Measurements from ENCODE around the gene TPPP. TPM values are rescaled to one million over a fixed set of nuclear protein-coding genes. Genes with fewer than 3 reads are reported as not detected.
A peak's percentile ranks its signal among the peaks of the same experiment; 100 is the strongest.

The TPPP gene
- total RNA-seq, 1 donor from 2014 or later, result 21.6 TPM

DNA sequence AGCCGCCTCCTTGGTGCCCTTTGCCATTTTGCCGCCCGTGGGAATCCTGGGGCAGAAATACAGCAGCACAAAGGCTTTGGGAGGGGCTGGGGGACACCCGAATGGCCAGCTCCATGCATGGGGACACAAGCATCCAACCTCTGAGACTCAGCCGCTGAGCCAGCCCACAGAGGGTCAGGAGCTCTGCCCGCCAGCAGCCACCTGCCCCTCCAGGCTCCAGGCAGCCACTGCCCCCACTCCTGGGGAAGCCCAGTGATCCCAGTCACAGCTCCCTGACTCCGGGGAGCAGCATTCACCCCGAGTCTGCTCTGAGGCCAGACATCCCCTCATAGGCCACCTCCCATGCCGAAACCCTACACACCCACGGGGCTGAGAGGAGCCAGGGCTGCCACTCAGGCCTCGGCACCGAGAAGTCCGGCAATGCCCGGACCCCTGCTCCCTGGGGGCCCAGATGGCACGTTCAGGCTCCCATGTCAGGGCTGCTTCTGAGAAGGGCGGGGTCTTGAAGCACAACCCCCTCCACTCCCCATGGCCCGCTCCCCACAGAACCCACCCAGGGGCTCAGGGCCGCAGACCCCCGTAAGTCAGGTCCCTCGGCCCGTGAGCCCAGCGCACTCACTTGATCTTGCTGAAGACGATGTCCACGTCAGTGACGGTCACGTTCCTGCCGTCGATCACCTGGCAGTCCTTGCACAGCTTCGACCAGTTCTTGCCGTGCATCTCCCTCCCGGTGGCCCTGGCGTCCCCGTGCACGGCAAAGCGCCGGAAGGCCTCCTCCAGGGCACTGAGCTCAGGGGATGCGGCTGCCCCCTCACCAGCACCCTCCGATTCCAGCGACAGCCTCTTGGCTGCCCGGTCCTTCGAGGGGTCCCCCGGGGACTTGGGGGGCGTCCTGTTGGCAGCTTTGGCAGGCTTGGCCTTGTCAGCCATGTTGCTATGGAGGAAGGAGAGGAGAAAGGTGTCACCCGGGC, 15.7 kb downstream of the TPPP start:
- H3K27me3 ChIP-seq (ENCODE audit: low read depth), result no peaks in the 10 kb centered on the region
- no peak overlapping the region for H3K27ac ChIP-seq (replicated peaks)
- H3K4me1 ChIP-seq, result peaks cover 34% of the 10 kb centered on the region
- H3K4me3 ChIP-seq, result no peak overlapping the region
- TF ChIP-seq CTCF (IDR thresholded peaks at IDR 0.05; ENCODE audit: borderline replicate concordance), result no peak
- no peaks in the 10 kb centered on the region for H3K9me3 ChIP-seq (replicated peaks)
- DNase-seq, result peak; percentile 7
- intact Hi-C loops (cut with micrococcal nuclease), result no loop called here
- no peaks in the 10 kb centered on the region for H3K36me3 ChIP-seq

GRCh38 chr5:676699-677076, 16.5 kb downstream of the TPPP start:
- Histone ChIP-seq H3K4me1 (peaks cover 42% of the 10 kb centered on the region), H3K4me3 (no peak overlapping the region), H3K27ac (replicated peaks) (no peak overlapping the region), H3K9me3 (replicated peaks) (no peaks in the 10 kb centered on the region), H3K27me3 (ENCODE audit: low read depth) (no peaks in the 10 kb centered on the region), H3K36me3 (no peaks in the 10 kb centered on the region)
- no peak for DNase-seq
- TF ChIP-seq CTCF (IDR thresholded peaks at IDR 0.05; ENCODE audit: borderline replicate concordance), result no peak
- intact Hi-C loops (cut with micrococcal nuclease), result no loop called here

DNA sequence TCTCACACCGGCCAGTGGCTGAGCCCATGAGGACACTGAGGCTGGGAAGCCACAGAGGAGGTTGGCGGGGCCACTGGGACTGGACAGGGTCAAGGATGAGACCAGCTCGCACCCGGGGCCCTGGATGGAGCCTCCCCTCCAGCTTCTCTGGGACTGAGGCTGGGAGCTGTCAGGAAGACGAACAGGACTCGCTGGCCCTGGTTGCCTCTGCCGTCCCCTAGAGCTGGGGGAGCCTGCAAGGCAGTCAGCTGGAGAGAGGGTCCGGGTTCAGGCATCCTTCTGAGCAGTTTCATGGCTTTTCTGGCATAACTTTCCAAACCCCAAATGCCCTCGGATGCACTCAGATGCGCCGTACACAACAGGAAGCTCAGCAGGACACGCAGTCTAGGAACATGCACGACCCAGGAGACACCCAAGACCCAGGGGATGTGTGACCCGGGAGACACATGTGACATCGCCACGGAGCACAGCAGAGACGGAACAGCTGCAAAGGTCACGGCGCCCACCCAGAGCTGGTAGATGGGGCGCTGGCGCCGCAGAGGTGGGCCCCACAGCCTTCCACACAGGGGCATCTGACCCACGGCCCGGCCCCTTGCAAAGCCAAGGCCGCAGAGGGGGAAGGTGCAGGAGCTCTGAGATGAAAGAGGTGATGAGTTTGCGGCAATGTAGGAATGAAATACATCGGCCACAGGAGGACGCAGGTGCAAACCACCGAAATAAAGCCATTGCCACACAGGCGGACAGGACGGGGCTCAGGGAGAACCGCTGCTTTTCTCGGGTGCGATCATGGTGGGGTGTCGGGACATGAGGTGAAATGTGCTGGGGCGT, 17.1 kb downstream of the TPPP start:
- H3K4me3 ChIP-seq, result no peak overlapping the region
- peak; percentile 13 for DNase-seq
- H3K36me3 ChIP-seq, result no peaks in the 10 kb centered on the region
- no peaks in the 10 kb centered on the region for H3K27me3 ChIP-seq (ENCODE audit: low read depth)
- TF ChIP-seq CTCF (IDR thresholded peaks at IDR 0.05; ENCODE audit: borderline replicate concordance), result no peak
- H3K4me1 ChIP-seq, result peaks cover 48% of the 10 kb centered on the region
- intact Hi-C loops (cut with micrococcal nuclease), result no loop called here
- H3K27ac ChIP-seq (replicated peaks), result no peak overlapping the region
- H3K9me3 ChIP-seq (replicated peaks), result no peaks in the 10 kb centered on the region

GRCh38 chr5:675111-675870, 17.9 kb downstream of the TPPP start:
- DNase-seq, result no peak
- H3K4me3 ChIP-seq, result no peak overlapping the region
- H3K9me3 ChIP-seq (replicated peaks), result no peaks in the 10 kb centered on the region
- peak overlapping the region; percentile 89 for H3K27ac ChIP-seq (replicated peaks)
- peaks cover 50% of the 10 kb centered on the region for H3K4me1 ChIP-seq
- intact Hi-C loops (cut with micrococcal nuclease), result no loop called here
- no peak for TF ChIP-seq CTCF (IDR thresholded peaks at IDR 0.05; ENCODE audit: borderline replicate concordance)
- H3K27me3 ChIP-seq (ENCODE audit: low read depth), result no peaks in the 10 kb centered on the region
- H3K36me3 ChIP-seq, result no peaks in the 10 kb centered on the region

- TF ChIP-seq CTCF (IDR thresholded peaks at IDR 0.05; ENCODE audit: borderline replicate concordance), result no peak
Observed at GRCh38 chr5:674630-675011, 18.5 kb downstream of the TPPP start.

More at GRCh38 chr5:674630-675011, 18.5 kb downstream of the TPPP start:
- no peaks in the 10 kb centered on the region for H3K36me3 ChIP-seq
- H3K27me3 ChIP-seq (ENCODE audit: low read depth), result no peaks in the 10 kb centered on the region
- peak overlapping the region; percentile 25 for H3K4me3 ChIP-seq
- H3K27ac ChIP-seq (replicated peaks), result peak overlapping the region; percentile 89
- H3K9me3 ChIP-seq (replicated peaks), result no peaks in the 10 kb centered on the region
- intact Hi-C loops (cut with micrococcal nuclease), result loop anchor here (5.0 kb wide), 1 partner anchor 228 kb away; no protein-coding TSS in a partner anchor
- peaks cover 50% of the 10 kb centered on the region for H3K4me1 ChIP-seq
- DNase-seq, result no peak

Data from left ventricle myocardium inferior (tissue), 1 donor.